PC-9 (cell line): Measurements from ENCODE around the gene TNIP2.

Experiments used
- CTCF ChIP-seq: fragments of 200-600 bp; sonication (generic); conservative IDR thresholded peaks from 2 replicates; pipeline ENCODE4 v1.6.1; 2017; ENCODE audit warnings: mixed run types, antibody characterized with exemption, mild to moderate bottlenecking, moderate library complexity
- EZH2 ChIP-seq: fragments of 200-600 bp; sonication (generic); IDR thresholded peaks from 2 replicates; pipeline ENCODE4 v1.8.0; 2017; ENCODE audit warnings: antibody characterized with exemption, low read depth

GRCh38 chr4:2731907-2732317 is 24.2 kb downstream of the TNIP2 start:
- TF ChIP-seq CTCF (no peak), EZH2 (no peak)
